ENCODE data around the gene PPIB. TPM values are rescaled to one million over a fixed set of nuclear protein-coding genes. Genes with fewer than 3 reads are reported as not detected.
A peak's percentile ranks its signal among the peaks of the same experiment; 100 is the strongest.

Gene PPIB
- total RNA-seq: 481 TPM

GRCh38 chr15:64162869-64163658 lies at the start of gene PPIB:
TSS of gene PPIB (minus strand) at chr15:64163022. CDS start at chr15:64162986, 36 bp downstream.
- peak; percentile 98 for DNase-seq (ENCODE audit: low spot score)

- no peak for DNase-seq (ENCODE audit: low spot score)
Observed at GRCh38 chr15:64211696-64212095, 48.9 kb upstream of the PPIB start.

GRCh38 chr15:64210371-64210770 lies 47.5 kb upstream of the PPIB start:
- DNase-seq (ENCODE audit: low spot score): no peak

GRCh38 chr15:64209680-64210334 lies 47.0 kb upstream of the PPIB start:
- DNase-seq (ENCODE audit: low spot score): no peak

- DNase-seq (ENCODE audit: low spot score): no peak
Observed at GRCh38 chr15:64205202-64205601, 42.4 kb upstream of the PPIB start.

- no peak for DNase-seq (ENCODE audit: low spot score)
Observed at GRCh38 chr15:64197425-64197824, 34.6 kb upstream of the PPIB start.

- no peak for DNase-seq (ENCODE audit: low spot score)
Observed at GRCh38 chr15:64193971-64194370, 31.1 kb upstream of the PPIB start.

- DNase-seq (ENCODE audit: low spot score): no peak
Observed at GRCh38 chr15:64191971-64192830, 29.4 kb upstream of the PPIB start.

- no peak for DNase-seq (ENCODE audit: low spot score)
Observed at GRCh38 chr15:64187396-64188191, 24.8 kb upstream of the PPIB start.

GRCh38 chr15:64185146-64185911 lies 22.5 kb upstream of the PPIB start:
- no peak for DNase-seq (ENCODE audit: low spot score)

- no peak for DNase-seq (ENCODE audit: low spot score)
Observed at GRCh38 chr15:64182859-64183370, 20.1 kb upstream of the PPIB start.

- DNase-seq (ENCODE audit: low spot score): no peak
Observed at GRCh38 chr15:64180235-64180824, 17.5 kb upstream of the PPIB start.

GRCh38 chr15:64166102-64166890 lies 3.5 kb upstream of the PPIB start:
- DNase-seq (ENCODE audit: low spot score): no peak

- no peak for DNase-seq (ENCODE audit: low spot score)
Observed at GRCh38 chr15:64164436-64164835, 1.6 kb upstream of the PPIB start.

- no peak for DNase-seq (ENCODE audit: low spot score)
Observed at GRCh38 chr15:64163659-64164362, 989 bp upstream of the PPIB start.

- no peak for DNase-seq (ENCODE audit: low spot score)
Observed at GRCh38 chr15:64162478-64162868, 349 bp downstream of the PPIB start.

- DNase-seq (ENCODE audit: low spot score): no peak
Observed at GRCh38 chr15:64161688-64162477, 939 bp downstream of the PPIB start.

All from mucosa of gallbladder (tissue), 1 donor.